HG03159 (cell line): ENCODE results near the gene GEMIN7.
A peak's percentile ranks its signal among the peaks of the same experiment; 100 is the strongest.

Source experiments
- ATAC-seq: cut with Tn5 transposase; IDR thresholded peaks from one replicate; pipeline ENCODE4 v1.9.1; 2021; ENCODE audit warnings: mild to moderate bottlenecking, moderate library complexity; ENCODE audit not compliant: unreplicated experiment

GEMIN7 gene, protein sequence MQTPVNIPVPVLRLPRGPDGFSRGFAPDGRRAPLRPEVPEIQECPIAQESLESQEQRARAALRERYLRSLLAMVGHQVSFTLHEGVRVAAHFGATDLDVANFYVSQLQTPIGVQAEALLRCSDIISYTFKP

DNA sequence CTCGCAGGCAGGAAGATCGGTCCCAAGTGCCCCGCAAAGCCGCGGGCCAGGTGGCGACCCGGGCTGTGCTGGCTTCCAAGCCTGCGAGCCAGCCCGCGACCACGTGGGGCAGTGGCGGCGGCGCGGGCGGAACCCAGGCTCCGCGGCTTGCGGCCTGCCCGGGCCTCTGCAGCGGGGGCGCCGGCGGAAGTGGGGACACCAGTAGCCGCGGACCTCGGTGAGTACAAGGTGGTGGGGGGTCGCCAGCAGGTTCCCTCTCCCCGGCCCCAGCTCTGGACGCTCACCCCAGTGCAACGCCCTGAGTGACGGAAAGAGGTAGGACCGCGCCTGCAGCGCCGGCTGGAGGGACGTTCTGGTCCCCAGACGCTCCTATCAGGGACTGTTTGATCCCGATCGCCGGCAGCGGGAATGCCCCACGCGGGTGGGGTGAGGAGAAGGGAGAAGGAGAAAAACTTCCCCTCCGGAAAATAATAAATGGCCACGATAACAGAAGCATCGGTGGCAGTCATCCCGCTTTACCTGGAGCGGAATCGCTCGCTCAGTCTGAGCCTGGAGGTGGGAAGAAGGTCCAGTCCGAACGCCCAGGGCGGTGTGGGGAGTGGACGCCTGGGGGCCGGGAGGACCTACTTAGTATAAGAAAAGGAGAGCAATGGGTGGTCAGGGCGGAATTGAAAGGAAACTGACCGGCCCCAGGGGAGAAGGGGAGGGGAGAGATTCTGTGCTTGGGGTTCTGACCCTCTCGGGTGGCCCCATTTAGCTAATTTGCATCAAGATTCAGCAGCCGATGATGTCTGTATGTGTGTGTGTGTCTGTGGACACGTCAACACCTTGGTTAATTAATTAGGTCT is at the start of gene GEMIN7:
Gene GEMIN7 (plus strand): TSS at position 198 of the 848 bp plus-strand sequence. CDS start 10,855 bp downstream, outside the sequence.
- peak; percentile 33 for ATAC-seq

DNA sequence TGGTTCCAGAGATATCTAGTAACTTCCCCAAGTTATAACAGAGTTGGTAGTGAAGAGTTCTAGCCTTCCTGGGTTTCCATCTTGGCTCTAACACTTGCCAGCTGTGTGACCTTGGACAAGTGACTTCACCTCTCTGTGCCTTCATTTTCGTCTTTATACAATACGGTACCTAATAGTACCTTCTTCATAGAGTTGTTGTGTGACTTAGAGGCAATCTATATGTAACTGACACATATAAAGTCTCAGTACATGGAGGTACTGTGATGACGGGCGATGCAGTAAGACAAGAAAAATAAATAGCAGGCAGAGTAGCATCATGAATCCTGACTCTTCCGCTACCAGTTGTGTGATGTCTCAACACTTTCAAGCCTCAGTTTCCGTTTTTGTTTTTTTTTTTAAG is 48.2 kb upstream of the GEMIN7 start:
- ATAC-seq: no peak

DNA sequence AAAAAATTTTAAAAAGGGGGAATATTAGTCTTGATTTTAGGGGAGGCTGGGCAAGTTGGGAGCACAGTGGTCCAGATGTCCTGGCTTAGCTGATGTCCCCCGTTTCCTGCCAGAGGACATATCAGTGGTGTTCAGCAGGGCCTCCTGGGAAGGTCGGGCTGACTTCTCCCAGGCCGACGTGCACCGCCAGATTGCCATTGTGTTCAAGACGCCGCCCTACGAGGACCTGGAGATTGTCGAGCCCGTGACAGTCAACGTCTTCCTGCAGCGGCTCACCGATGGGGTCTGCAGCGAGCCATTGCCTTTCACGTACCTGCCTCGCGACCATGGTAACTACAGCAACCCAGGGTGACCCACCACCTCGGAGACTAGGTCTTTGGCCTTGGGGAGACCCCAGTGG is 46.6 kb upstream of the GEMIN7 start:
- no peak for ATAC-seq

DNA sequence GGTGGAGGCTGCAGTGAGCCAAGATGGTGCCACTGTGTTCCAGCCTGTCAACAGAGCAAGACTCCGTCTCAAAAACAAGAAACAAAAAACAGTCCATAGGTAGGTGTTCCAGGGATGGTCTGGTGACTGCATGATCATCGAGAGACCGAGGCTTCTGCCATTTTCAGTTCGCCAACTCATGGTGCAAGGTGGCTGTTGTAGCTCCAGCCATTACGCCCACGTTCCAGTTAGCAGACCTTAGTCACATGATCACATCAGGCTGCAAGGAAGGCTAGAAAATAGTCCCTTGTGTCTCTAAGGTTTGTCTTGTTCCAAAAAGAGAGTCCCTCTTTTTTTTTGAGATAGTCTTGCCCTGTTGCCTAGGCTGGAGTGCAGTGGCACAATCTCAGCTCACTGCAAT is 43.3 kb upstream of the GEMIN7 start:
- ATAC-seq: no peak

DNA sequence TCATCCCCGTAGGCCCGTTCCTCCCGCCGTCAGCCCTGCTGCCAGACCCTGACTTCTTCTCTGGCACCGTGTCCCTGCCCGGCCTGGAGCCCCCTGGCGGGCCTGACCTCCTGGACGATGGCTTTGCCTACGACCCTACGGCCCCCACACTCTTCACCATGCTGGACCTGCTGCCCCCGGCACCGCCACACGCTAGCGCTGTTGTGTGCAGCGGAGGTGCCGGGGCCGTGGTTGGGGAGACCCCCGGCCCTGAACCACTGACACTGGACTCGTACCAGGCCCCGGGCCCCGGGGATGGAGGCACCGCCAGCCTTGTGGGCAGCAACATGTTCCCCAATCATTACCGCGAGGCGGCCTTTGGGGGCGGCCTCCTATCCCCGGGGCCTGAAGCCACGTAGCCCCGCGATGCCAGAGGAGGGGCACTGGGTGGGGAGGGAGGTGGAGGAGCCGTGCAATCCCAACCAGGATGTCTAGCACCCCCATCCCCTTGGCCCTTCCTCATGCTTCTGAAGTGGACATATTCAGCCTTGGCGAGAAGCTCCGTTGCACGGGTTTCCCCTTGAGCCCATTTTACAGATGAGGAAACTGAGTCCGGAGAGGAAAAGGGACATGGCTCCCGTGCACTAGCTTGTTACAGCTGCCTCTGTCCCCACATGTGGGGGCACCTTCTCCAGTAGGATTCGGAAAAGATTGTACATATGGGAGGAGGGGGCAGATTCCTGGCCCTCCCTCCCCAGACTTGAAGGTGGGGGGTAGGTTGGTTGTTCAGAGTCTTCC is 41.5 kb upstream of the GEMIN7 start:
- no peak for ATAC-seq

DNA sequence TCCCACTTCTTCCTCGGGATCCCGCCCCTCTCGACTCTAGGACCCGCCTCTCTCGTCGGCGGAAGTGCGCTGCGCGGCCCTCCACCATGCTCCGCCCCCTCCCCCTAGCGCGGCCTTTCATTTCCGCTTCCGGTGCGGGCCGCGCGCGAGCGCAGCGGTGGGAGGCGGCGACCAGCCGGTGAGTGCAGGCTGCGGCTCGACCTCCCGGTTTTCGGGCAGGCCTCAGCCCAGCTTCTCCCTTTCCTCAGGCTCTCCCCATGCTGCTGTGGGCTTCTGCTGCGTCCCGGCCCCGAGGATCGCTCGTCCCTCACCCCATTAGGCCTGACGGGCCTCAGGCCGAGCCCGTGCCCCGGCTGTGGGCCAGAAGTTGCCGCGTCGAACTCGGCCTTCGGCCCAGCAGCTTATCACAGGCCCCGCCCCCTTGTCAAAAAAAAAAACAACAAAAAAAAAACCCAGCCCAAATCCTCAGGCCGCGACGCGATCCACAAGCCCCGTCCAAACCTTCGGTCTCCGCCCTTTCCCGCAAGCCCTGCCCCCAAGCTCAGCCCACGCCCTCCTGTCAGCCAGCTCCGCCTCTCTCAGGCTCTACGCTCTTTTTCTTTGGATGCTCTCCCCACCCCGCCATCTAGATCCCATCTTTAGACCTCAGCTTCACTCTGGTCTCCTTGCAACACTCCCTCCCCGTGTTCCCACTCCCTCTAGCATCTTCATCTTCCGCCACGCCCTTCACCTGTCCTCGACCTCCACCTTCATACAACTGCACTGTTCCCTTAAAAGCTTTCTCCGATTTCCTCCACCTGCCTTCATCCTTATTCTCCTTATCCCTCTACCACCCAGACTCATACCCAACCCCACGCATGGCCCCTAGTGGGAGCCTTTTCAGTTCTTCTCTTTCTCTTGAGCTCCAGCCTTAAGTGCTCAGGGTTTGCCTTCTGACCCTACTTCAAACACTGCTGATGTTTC is 39.8 kb upstream of the GEMIN7 start, which contains the start of gene CLASRP:
Gene CLASRP (plus strand): TSS at position 115 of the 963 bp plus-strand sequence. CDS start 1,168 bp downstream, outside the sequence.
- peak; percentile 84 for ATAC-seq

DNA sequence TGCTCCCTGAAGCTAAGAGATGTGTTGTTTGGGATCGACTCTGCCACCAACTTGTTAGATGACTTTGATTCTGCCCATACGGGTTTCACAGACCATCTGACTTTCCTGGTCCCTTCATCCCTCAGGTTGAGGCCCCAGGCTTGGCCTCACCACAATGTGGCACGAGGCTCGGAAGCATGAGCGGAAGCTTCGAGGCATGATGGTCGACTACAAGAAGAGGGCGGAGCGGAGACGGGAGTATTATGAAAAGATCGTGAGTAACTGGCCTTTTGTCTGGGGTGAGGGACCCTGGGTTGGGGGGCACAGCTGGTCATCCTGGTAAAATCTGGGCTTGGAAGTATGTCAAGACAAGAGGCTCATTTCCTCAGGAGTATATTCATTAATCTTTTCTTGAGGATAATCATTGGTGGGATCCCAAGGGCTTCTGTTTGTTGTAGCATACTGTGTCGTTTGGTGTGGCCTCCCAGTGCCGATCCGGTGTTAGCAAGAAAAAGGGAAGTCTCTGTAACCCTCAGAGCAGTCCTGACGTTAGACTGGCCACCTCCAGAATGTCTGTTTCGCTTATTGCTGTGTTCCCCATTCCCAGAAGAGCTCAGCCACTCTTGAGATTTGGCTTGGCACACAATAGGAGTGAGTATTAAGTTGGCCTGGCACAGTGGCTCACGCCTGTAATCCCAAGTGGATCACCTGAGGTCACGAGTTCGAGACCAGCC is 38.8 kb upstream of the GEMIN7 start:
- no peak for ATAC-seq

DNA sequence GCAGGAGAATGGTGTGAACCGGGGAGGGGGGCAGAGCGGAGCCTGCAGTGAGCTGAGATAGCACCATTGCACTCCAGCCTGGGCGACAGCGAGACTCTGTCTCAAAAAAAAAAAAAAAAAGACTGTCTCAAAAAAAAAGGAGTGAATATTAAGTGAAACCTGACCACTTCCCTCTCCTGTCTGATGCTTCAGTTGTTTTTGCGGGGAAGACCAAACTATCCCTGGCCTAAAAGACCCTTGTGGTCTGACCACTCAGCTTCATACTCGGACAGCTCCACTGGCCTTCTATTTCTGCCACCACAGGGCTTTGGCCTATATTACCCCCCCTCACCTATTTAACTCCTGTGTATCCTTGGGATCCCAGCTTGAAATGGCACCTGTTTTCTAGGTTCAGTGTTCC is 37.9 kb upstream of the GEMIN7 start:
- ATAC-seq: no peak

DNA sequence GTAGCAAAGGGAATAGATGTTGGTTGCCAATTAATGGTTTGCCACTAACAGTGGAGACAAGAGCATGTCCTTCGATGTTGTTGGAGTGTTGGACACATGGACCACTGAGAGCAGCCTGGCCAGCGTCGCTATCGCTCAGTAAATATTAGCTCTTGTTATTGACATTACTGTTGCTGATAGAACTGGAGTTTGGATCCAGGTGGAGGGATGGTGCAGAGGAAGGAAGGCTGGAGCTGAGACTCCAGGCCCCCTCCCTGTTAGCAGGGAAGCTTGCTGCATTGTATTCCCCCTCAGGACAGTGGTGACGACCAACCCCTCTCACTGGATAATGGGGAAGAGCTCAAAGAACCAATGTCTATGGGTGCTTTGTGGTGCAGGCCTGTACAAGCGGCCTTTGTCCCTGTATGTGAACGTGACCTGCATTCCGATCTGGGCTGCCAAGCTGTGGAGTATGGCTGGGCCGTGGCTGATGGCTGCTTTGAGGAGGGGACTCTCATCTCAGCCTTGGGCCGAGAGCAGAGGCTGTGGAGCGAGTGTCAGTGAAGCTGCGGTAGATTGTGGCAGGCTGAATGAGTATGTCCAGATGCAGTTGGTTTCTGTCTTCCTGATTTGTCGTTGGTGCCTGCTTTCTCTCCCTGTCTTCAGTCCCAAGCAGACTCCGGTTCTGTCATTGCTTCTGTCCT is 33.2 kb upstream of the GEMIN7 start:
- ATAC-seq: no peak

DNA sequence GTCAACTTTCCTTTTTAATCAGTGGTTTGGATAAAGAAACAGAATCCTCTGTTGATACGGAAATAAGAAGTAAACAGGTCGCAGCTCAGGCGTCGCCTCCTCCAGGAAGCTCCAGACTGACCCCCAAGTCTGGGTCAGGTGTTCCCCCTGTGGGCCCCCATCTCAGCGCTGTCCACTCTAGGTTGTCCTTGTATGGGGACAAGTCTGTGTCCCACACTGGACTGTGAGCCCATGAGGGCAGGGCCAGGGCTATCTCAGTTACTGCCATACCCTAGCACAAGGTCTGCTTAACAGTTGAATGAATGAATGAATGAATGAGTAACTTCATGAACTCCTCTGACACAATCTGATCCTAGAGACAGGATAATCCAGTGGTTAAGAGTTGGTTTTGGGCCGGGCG is 32.7 kb upstream of the GEMIN7 start:
- ATAC-seq: no peak

DNA sequence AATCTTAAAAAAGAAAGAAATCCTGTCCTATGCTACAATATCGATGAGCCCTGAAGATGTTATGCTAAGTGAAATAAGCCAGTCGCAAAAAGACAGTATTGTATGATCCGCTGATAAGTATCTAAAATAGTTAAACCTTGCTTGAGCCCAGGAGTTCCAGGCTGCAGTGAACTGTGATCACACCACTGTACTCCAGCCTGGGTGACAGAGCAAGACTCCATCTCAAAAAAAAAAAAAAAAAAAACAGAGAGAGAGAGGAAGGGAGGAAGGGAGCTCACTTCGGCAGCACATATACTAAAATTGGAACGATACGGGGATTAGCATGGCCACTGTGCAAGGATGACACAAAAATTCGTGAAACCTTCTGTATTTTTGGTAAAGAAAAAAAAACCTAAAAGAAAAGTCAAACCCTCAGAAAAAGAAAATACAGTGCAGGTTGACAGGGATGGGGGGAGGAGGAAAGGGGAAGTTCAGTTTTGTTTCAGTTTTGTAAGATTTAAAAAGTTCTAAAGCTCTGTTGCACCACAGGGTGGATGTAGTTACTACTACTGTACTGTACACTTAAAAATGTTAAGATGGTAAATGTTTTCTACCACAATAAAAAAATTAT is 31.8 kb upstream of the GEMIN7 start:
- no peak for ATAC-seq

DNA sequence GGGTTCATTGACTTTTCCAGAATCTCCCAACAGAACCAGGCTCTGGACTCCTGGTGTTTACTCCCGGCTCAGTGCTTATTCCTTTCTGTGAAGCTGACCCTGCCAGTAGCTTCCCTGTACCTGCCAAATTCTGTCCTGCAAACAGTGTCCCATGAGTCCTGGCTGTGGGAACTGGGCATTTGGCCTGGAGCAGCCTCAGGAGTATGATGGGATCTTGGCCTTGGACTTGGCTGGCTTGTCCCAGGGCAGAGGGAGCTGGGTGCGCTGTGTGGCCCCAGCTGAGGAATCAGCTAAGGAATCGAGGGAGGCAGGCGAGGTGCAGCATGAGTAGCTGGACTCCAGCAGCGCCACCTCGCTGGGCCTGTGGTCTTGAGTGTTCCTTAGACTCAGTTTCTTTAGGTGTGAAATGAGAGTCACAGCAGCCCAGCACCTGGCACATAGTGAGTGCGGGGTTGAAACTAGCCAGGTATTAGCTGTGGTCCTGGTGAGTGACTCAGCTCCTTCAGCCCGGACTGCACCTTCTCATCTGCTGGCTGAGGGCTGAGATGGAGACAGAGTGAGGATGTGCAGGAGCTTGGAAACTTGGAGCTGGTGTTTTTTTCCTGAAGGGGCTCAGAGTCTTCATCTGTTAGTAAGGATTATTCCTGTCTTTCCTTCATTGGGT is 29.9 kb upstream of the GEMIN7 start:
- ATAC-seq: no peak

DNA sequence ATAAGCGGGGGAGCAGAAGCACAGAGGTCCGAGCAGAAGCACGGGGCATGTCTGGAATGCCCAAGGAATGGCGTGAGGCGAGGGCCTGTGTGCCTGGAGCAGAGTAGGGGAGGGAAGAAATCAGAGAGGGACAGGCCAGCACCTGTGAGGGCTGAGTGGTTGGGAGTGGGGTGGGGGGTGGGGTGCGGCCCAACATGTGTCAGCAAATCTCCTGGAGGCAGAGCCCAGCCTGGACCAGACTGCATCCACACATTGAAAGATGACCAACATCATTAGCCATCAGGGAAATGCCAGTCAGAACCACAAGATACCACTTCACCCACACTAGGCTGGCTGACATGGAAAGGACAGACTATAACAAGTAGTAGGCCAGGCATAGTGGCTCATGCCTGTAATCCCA is 29.0 kb upstream of the GEMIN7 start:
- no peak for ATAC-seq

DNA sequence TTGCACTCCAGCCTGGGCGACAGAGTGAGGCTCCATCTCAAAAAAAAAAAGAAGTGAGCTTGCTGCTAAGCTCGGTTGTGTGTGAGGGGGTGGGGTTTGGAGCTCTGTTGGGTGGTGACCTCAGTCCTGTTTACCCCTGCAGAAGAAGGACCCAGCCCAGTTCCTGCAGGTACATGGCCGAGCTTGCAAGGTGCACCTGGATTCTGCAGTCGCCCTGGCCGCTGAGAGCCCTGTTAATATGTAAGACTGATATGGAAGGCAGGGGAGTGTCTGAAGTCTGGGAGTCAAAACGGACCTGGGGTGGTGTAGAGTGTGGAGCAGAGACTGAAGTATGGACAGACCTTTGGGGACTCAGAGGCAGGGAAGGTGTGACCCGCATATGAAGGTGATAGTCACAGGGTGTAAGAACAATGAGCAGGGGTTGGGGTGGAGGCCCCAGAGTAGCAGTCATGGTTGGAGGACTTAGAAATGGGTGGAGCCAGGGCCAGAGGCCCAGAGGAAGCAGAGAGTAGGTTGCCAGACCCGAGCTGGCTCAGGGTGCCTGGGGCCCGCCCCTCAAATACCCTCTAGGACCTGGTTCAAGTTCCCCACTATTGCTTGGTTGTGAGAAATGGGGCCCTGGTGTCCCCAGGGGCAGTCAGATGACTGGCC is 27.0 kb upstream of the GEMIN7 start:
- ATAC-seq: no peak

DNA sequence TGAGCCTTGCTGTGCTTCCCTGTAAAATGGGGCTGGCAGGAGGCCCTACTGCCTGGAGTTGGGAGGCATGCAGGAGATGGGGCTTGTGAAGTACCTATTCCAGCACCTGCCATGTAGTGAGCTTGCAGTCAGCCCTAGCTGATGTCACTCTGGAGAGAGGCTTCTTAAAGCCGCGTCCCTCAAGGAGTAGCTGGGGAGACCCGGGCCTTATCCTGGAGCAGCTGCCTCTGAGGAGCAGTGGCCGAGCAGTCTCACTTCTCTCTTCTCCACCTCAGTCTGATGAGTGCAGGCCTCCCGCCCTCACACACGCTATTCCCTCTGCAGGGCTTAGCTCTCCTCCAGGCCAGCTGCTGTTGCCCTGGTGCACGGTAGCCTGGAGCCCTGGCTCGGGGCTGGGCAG is 22.2 kb upstream of the GEMIN7 start:
- no peak for ATAC-seq

DNA sequence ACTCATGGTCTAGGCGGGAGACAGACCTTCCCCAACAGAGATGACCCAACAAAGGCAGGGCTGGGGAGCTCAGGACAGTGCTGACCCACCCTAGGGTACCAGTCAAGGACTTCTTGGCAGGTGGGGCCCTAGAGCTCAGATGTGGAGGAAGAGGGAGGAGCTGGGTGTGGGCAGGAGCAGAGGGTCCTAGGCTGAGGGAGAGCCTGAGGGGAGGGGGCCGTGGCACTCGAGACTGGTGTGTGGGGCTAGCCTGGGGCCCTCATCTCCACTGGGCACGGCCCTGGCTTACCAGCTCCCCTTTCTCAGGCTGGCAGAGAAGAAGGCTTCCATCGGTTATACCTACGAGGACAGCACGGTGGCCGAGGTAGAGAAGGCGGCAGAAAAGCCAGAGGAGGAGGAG is 21.6 kb upstream of the GEMIN7 start:
- ATAC-seq: no peak

DNA sequence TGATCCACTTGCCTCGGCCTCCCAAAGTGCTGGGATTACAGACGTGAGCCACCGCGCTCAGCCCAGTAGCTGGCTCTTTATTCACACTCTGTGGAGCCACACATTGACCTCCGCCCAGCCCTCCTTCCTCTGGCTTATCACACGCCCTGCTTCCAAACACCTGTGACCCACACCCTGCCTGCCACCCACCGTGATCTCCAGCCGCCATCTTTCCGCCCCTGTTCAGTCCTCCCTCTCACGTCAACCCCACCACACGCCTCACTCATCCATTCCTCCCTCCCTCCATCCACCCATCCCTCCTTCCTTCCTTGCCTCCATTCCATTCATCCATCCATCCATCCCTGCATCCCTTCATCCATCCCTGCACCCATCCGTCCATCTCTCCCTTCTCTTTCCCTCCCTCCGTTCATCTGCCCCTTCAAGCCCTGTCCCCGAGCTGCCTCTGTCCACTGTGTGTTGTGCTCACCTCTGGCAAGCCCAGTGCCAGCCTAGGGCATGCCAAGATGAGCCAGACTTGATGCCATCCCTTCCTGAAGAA is 20.4 kb upstream of the GEMIN7 start:
- ATAC-seq: no peak
